ENCODE measurements around the gene MTNR1B.

MTNR1B gene

GRCh38 chr11:92976681-92977080 lies 7.2 kb downstream of the MTNR1B start:
- intact Hi-C loops (cut with DNase I) = no loop called here
- DNase-seq = no peak

GRCh38 chr11:92977401-92977800 lies 8.0 kb downstream of the MTNR1B start:
- no peak for DNase-seq
- intact Hi-C loops (cut with DNase I) = no loop called here

GRCh38 chr11:92978271-92979111 lies 9.0 kb downstream of the MTNR1B start:
- DNase-seq = peak in 9 of 10 donors; percentile 20 to 93 (median 68)
- intact Hi-C loops (cut with DNase I) = no loop called here

- intact Hi-C loops (cut with DNase I) = no loop called here
- no peak for DNase-seq
These were observed 9.7 kb downstream of the MTNR1B start for GRCh38 chr11:92979176-92979575.

- intact Hi-C loops (cut with DNase I) = no loop called here
- no peak for DNase-seq
These were observed 10.9 kb downstream of the MTNR1B start for GRCh38 chr11:92980312-92980711.

GRCh38 chr11:92981508-92982043 lies 12.1 kb downstream of the MTNR1B start:
- intact Hi-C loops (cut with DNase I) = no loop called here
- peak in 2 of 10 donors; percentile 62 to 80 for DNase-seq

GRCh38 chr11:92986585-92986984 lies 17.1 kb downstream of the MTNR1B start:
- intact Hi-C loops (cut with DNase I) = no loop called here

GRCh38 chr11:92993004-92993403 lies 23.6 kb downstream of the MTNR1B start:
- intact Hi-C loops (cut with DNase I) = no loop called here

More at GRCh38 chr11:92986585-92986984, 17.1 kb downstream of the MTNR1B start:
- DNase-seq = no peak

GRCh38 chr11:93000511-93001476 lies 31.3 kb downstream of the MTNR1B start:
- intact Hi-C loops (cut with DNase I) = no loop called here
- DNase-seq = no peak

More at GRCh38 chr11:92993004-92993403, 23.6 kb downstream of the MTNR1B start:
- DNase-seq = no peak

GRCh38 chr11:93001806-93002205 lies 32.4 kb downstream of the MTNR1B start:
- intact Hi-C loops (cut with DNase I) = no loop called here
- no peak for DNase-seq

GRCh38 chr11:93002380-93002779 lies 32.9 kb downstream of the MTNR1B start:
- no peak for DNase-seq
- intact Hi-C loops (cut with DNase I) = no loop called here

GRCh38 chr11:93005239-93005638 lies 35.8 kb downstream of the MTNR1B start:
- intact Hi-C loops (cut with DNase I) = no loop called here
- no peak for DNase-seq

- intact Hi-C loops (cut with DNase I) = no loop called here
These were observed 44.2 kb downstream of the MTNR1B start for GRCh38 chr11:93013646-93014045.

GRCh38 chr11:93016595-93016994 lies 47.1 kb downstream of the MTNR1B start:
- intact Hi-C loops (cut with DNase I) = no loop called here

More at GRCh38 chr11:93013646-93014045, 44.2 kb downstream of the MTNR1B start:
- no peak for DNase-seq

GRCh38 chr11:93017821-93018690 lies 48.6 kb downstream of the MTNR1B start:
- intact Hi-C loops (cut with DNase I) = no loop called here
- no peak for DNase-seq

More at GRCh38 chr11:93016595-93016994, 47.1 kb downstream of the MTNR1B start:
- no peak for DNase-seq

GRCh38 chr11:93020248-93021046 lies 51.0 kb downstream of the MTNR1B start:
- no peak for DNase-seq
- intact Hi-C loops (cut with DNase I) = no loop called here

- intact Hi-C loops (cut with DNase I) = no loop called here
- DNase-seq = no peak
These were observed 54.9 kb downstream of the MTNR1B start for GRCh38 chr11:93024369-93024768.

GRCh38 chr11:93025558-93026255 lies 56.3 kb downstream of the MTNR1B start:
- intact Hi-C loops (cut with DNase I) = no loop called here
- no peak for DNase-seq

All from posterior cingulate gyrus (tissue), 11 donors.